Activated effector memory CD4-positive, alpha-beta T cell treated with Interleukin-2 at 50 U/mL for 16 hours (primary cell): ENCODE data around the gene NOP56.

Source experiments
- DNase-seq: peaks from one replicate; pipeline ENCODE4 v3.0.0-alpha.2; 2020

Gene NOP56

GRCh38 chr20:2706688-2707352 lies 54.4 kb downstream of the NOP56 start:
- no peak for DNase-seq

GRCh38 chr20:2707353-2708072 lies 55.1 kb downstream of the NOP56 start:
- DNase-seq: no peak
